CD4-positive, alpha-beta T cell treated with Interleukin-15 for 4 hours (primary cell): ENCODE data around the gene SORCS2.

Source experiments
- DNase-seq: peaks from one replicate; pipeline ENCODE4 v3.0.0-alpha.2; 2020; ENCODE audit warnings: low spot score

SORCS2 gene

GRCh38 chr4:7692451-7693236 is 500.3 kb downstream of the SORCS2 start:
- DNase-seq, result no peak

- DNase-seq, result no peak
These were observed 500.9 kb downstream of the SORCS2 start for GRCh38 chr4:7693237-7693608.

- DNase-seq, result no peak
These were observed 501.4 kb downstream of the SORCS2 start for GRCh38 chr4:7693711-7694110.

- no peak for DNase-seq
These were observed 502.0 kb downstream of the SORCS2 start for GRCh38 chr4:7694324-7694723.

- DNase-seq, result no peak
These were observed 505.0 kb downstream of the SORCS2 start for GRCh38 chr4:7697343-7697742.

DNA sequence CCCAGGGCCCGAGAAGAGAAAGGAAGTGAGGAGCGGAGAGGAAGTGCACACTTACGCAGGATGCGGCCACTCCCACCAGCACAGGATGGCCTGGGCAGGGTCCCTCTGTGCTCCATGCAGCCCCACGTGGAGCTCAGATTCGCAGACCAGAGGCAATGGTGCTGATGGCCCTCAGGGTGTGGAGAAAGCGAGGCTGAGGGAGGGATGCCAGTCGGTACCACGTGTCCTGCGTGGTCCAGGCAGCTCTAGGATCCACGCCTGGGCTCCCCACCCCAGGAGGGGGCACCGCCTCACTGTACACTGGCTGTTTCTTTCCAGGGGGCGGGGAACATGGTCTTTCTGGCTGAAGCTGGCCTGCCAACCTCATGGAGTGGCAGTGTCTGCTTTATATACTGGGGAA is 505.5 kb downstream of the SORCS2 start:
- DNase-seq, result no peak

DNA sequence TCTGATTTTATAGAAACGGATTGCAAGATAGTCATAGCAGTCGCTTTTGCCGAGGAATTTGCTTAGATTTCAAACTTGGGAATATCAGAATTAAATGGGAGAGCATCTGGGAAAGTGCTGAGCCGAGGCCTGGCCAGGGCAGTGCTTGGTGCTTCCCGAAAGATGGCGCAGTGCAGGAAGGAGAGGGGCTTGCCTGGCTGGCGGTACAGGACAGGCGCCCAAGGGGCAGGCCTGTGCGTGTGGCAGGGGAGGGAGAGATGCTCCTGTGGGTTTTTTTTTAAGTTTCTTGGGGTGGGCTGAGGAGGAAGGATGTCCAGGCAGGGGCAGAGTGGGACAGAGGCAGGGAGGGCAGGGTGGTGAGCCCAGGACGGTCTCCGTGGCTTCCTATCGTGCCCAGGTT is 506.2 kb downstream of the SORCS2 start:
- no peak for DNase-seq

GRCh38 chr4:7699031-7699430 is 506.7 kb downstream of the SORCS2 start:
- DNase-seq, result no peak

- no peak for DNase-seq
These were observed 507.5 kb downstream of the SORCS2 start for GRCh38 chr4:7699825-7700224.

- no peak for DNase-seq
These were observed 508.3 kb downstream of the SORCS2 start for GRCh38 chr4:7700665-7701064.

DNA sequence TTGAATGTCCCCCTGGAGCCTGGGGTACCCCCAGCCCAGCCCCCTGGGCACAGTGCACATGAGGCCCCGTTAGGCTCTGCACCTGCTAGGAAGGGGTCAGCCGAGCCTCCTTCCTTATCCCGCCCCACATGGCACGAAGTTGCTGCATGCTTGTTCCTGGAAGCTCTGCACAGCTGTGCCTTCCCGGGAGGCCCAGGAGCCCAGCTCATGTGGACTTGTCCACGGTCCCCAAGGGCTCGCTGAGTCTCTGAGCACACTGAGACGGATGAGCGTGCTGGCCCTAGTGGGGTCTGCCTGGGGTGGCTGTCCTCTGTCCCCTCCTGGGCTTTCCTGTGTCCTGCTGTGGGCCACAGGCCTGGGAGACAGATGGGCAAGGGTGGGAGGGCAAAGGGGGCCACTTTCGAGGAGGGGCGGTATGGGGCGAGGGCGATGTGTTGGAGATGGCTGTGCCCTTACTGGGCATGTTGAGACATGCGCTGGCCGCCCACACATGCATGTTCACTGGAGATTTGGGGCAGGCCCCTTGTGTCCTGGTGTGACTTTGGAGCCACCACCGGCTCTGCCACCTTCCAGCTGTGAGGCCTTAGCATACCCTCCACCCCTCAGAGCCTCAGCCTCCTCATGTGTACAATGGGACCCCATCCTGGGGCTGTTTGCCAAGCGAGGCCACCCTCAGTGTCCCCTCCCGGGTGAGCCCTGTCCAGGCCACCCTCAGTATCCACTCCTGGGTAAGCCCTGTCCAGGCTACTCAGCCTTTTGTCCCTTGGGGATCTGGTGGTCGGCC is 509.7 kb downstream of the SORCS2 start:
- no peak for DNase-seq

- DNase-seq, result no peak
These were observed 511.4 kb downstream of the SORCS2 start for GRCh38 chr4:7703688-7704087.

GRCh38 chr4:7704091-7704490 is 511.8 kb downstream of the SORCS2 start:
- DNase-seq, result no peak

DNA sequence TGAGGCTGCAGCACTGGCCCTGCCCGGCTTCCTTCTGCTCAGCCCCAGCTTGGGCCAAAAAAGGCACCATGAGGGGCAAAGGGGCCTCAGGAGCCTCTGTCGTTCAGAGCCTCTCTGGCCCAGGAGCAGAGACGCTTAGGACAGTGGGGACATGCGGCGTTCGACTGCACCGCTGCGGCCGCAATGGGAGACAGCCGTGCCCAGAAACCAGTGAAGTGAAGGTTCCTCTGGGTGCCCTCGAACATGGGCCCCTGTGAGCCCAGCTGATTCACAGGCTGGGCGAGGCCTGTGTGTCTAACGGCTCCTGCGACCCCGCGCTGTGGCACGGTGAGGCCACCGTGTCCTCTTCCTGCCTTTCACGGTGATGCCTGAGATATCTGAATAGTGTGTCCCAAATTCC is 512.3 kb downstream of the SORCS2 start:
- no peak for DNase-seq

DNA sequence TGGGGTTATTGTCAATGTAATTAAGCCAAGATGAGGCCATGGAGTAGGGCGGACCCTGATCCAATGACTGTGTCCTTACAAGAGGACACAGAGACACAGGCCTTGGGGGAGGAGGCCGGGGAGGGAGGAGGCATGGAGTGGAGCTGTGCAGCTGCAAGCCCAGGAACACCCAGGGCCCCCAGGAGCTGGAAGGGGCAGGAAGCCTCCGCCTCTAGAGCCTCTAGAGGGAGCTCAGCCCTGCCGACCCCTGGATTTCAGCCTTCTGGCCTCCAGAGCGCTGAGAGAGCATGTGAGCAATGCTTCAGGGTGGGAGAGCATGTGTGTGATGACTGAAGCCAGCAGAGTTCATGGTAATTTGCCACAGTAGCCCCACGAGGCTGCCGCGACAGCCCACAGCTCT is 512.7 kb downstream of the SORCS2 start:
- no peak for DNase-seq

DNA sequence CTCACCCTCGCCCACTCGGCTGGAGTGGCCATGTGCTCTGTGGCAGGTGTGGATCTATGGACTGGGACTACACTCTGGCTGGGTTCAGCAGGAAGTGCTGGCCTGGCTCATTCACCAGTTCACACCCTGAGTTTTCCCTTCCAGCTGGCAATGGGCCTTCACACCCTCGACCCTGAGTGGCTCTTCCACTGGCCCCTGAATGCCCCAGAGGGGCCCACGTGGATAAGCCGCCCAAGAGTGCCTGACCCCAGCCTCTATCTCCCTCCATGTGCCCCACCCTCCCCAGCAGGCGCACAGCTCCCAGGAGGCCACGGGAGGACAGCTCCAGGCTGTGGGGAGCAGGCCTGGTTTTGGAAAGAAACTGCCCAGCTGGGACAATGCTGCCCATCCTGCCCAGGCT is 513.3 kb downstream of the SORCS2 start:
- DNase-seq, result no peak

- no peak for DNase-seq
These were observed 515.9 kb downstream of the SORCS2 start for GRCh38 chr4:7708238-7708637.

- DNase-seq, result no peak
These were observed 516.6 kb downstream of the SORCS2 start for GRCh38 chr4:7708981-7709380.

DNA sequence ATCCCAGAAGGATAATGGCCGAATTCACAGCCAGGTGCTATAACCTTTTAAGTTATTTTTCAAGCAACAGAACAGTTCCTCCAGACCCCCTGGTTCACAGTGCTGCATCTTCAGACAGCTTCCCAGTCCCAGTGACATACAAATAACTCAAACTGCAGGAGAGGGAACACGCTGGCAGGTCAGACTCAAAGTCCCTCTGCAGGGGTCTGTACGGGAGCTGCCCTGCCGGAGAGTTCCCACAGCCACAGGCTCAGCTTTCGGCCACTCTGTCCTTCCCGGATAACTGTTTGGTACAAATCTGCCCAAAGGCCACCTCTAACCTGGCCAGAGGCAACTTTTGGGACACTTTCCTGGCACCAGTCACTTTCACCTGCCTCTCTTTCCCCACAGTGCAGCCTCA is 517.1 kb downstream of the SORCS2 start:
- no peak for DNase-seq

DNA sequence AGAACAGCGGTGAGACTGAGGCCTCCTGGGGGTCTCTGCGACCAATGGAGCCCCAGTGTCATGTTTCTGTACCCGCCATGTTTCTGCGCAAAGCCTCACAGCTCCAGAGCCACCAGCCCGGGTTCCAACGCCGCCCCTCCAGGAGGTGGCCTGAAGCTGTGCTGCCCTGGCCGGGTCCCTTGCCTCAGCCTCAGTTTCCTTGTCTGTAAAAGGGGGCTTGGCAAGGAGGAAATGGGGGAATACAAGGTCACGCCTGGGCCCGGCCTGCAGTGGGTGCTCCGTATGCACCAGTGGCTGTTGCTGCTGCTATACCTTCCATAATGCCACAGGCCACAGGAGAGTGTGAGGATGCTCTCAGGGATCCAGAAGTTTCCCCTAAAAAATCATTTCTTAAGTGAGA is 517.8 kb downstream of the SORCS2 start:
- no peak for DNase-seq

DNA sequence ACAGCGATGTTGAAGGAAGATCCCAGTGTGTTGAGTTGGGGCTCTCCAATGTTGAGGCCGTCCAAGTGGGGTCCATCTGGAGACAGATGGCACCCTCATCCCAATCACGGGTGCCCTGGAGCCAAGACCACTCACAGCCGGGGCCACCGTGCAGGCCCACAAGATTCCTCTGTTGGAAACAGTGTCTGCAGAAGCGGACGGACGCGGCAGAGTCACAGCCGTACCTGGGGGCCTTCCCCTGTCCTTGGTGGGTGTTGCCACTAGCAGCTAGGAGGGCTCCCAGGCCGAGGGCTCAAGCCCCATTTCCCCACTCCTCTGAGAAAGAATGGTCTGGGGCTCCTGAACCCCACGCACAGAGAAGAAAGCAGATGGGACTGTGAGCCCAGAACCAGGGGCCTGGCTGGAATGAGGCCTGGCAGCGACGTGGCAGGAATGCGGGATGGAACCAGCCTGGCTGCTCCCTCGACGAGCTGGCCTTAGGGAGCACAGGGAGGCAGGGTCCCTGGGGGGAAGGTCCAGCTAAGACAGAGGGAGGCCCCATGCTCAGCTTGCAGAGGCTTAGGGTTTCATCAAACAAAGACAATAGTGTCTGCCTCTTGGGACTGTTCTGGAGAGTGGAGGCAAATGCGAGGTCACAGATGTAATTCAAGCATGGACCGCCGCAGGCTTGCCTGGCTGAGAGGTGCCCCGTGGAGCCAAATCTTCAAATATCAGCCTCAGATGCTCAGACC is 518.4 kb downstream of the SORCS2 start:
- DNase-seq, result no peak

DNA sequence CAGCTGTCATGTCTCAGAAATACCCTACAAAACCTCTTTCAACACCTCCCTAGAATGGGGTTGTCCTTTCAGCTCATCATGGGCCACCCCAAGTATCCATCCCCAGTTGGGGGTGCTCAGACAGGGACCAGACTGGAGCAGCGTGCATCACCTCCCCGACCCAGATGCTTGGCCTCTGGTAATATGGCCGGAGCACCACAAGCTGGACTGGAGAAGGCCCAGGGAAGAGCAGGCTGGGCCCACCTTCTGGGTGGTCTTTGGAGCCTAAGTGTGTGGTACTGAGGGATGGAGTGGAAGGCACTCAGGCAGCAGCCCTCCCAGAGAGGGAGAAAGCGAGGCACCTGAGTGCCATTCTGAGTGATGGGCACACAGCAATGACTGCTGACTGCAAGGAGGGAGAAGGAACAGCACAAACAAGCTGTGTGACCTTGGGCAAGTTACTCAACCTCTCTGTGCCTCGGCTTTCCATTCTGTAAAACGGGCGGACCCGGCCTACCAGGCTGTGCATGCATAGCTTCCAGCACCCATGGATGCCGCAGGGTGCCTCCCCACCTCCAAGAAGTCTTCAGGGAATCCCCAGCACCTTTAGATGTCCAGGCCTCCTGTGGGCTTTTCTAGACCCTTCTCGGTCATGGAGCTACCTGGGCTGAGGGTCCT is 519.1 kb downstream of the SORCS2 start:
- no peak for DNase-seq
